Stomach (tissue), 9 donors: ENCODE measurements around the gene DNAJB8. TPM values are rescaled to one million over a fixed set of nuclear protein-coding genes. Genes with fewer than 3 reads are reported as not detected.

ENCODE experiments used
- DNase-seq, 2 donors: peaks; one replicate each; pipeline versions ENCODE4 v3.0.0 to v3.0.0-alpha.2; 2013 to 2019
- H3K27ac ChIP-seq, 5 donors: fragments of 200-600 bp in 4 of 5; sonication (generic) in 4 of 5; one replicate each; pipeline ENCODE4 v1.5.1; 2013 to 2019; ENCODE audit warnings: mild to moderate bottlenecking in 1 of 5, moderate library complexity in 1 of 5
- H3K27me3 ChIP-seq, 3 donors: fragments of 200-600 bp; sonication (generic); one replicate each; pipeline ENCODE4 v1.5.1; 2017 to 2019; ENCODE audit warnings: mixed run types in 1 of 3
- H3K36me3 ChIP-seq, 4 donors: fragments of 200-600 bp; sonication (generic); 1 replicate in 3 of 4; 2 replicates in 1 of 4; pipeline ENCODE4 v1.5.1; 2016 to 2019
- H3K4me1 ChIP-seq, 4 donors: fragments of 200-600 bp; sonication (generic); one replicate each; pipeline ENCODE4 v1.5.1; 2016 to 2019
- H3K4me3 ChIP-seq, 4 donors: fragments of 200-600 bp; sonication (generic) in 3 of 4; one replicate each; pipeline ENCODE4 v1.5.1; 2016 to 2019; ENCODE audit warnings: mild to moderate bottlenecking in 1 of 4
- H3K9me3 ChIP-seq, 4 donors: fragments of 200-600 bp; sonication (generic); one replicate each; pipeline ENCODE4 v1.5.1; 2016 to 2019
- EP300 ChIP-seq: sonication (generic); formaldehyde crosslinking; IDR thresholded peaks from one replicate; pipeline ENCODE4 v1.6.1; 2017; ENCODE audit warnings: antibody characterized with exemption
- POLR2A ChIP-seq, 4 donors: fragments of 450-650 bp; IDR thresholded peaks; one replicate each; pipeline ENCODE4 v1.6.1; 2016; ENCODE audit warnings: antibody characterized with exemption in 4 of 4, control low read depth in 2 of 4, mild to moderate bottlenecking in 1 of 4, moderate library complexity in 1 of 4
- POLR2AphosphoS5 ChIP-seq, 3 donors: sonication (generic); formaldehyde crosslinking; IDR thresholded peaks; one replicate each; pipeline ENCODE4 v1.6.1; 2016; ENCODE audit warnings: antibody characterized with exemption in 3 of 3
- WGBS, 5 donors: extraction: QIAGEN DNeasy Blood & Tissue Kit in 3 of 5; methylation state at CpG; one replicate each; pipeline versions ENCODE4 v1.1.5 to v1.1.7; 2013 to 2018; 5-methylcytosine and 5-hydroxymethylcytosine counted together
- intact Hi-C: fragments of 100-400 bp; cut with DNase I; formaldehyde crosslinking; loops from one replicate; pipeline ENCODE4 v1.15.1; 2023; ENCODE audit warnings: low total_unique reads
- polyA plus RNA-seq, 3 donors: library from polyadenylated mRNA; stranded (reverse); fragments of 200-250 nt; gene quantifications; one replicate each; pipeline ENCODE4 v1.2.3, GENCODE V29; 2013
- total RNA-seq, 5 donors: library from RNA; depleted of rRNA; stranded (reverse); fragments of >200 nt; gene quantifications; one replicate each; pipeline versions ENCODE4 v1.1.0 to v1.2.3, GENCODE V29; 2014 to 2016
- TF ChIP-seq, protein P1 (sequence below), 7 experiments: fragments of 450-650 bp in 4 of 7; fragments of 200-600 bp in 3 of 7; sonication (generic) in 3 of 7; IDR thresholded peaks; one replicate each; pipeline ENCODE4 v1.5.1; 2016 to 2019; ENCODE audit warnings: antibody characterized with exemption in 7 of 7, control low read depth in 2 of 7, mild to moderate bottlenecking in 1 of 7
- donor health status: healthy with polysubstance abuse.
- donor health status: Bipolar disorder and iron deficiency.
- donor health status: healthy.

The DNAJB8 gene
- total and polyA plus RNA-seq, 8 donors = not detected

DNA sequence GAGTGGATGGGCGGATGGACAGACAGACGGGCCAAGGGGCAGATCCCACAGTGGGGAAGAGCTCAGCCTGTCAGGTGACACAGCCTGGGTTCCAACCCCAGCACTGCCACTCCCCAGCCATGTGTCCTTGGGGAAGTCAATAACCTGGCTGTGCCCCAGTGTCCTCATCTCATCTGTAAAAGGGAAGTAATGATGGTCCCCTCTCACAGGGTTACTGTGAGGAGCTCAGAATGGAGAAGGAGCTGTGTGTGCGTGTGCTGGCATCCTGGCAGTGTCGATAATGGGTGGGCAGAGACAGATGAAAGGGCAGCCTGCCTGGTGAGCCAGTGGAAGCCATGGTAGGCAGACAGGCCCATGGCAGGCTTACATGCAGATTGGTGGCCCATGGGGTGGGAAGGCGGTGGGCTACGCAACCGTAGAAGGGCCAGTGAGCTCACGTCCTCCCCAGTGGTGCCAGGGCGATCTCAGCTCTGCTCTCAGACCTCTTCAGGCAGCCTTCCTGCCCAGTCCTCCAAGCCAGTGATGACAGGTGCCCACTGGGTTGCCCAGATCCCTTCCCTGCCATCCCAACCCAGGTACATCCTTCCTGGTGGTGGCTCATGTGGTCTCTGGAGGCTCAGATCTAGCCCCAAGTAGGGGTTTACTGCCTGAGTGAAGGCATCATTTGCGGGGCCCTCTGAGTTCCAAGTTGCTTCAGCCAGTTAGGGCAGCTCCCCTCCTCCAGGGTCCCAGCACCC lies 2.3 kb upstream of the DNAJB8 start:
- WGBS, 5 donors = 79 to 91% (median 89%) methylated on average over 4 to 10 of the region's 10 CpGs
- no peak overlapping the region for H3K27ac ChIP-seq
- H3K4me3 ChIP-seq = no peak overlapping the region
- intact Hi-C loops = no loop called here
- H3K4me1 ChIP-seq = no peaks in the 10 kb centered on the region
- H3K36me3 ChIP-seq = no peaks in the 10 kb centered on the region
- DNase-seq = no peak
- TF ChIP-seq POLR2A (IDR thresholded peaks at IDR 0.05) = no peak
- TF ChIP-seq EP300 = no peak
- TF ChIP-seq POLR2AphosphoS5 (IDR thresholded peaks at IDR 0.05) = no peak
- TF ChIP-seq, protein P1, sequence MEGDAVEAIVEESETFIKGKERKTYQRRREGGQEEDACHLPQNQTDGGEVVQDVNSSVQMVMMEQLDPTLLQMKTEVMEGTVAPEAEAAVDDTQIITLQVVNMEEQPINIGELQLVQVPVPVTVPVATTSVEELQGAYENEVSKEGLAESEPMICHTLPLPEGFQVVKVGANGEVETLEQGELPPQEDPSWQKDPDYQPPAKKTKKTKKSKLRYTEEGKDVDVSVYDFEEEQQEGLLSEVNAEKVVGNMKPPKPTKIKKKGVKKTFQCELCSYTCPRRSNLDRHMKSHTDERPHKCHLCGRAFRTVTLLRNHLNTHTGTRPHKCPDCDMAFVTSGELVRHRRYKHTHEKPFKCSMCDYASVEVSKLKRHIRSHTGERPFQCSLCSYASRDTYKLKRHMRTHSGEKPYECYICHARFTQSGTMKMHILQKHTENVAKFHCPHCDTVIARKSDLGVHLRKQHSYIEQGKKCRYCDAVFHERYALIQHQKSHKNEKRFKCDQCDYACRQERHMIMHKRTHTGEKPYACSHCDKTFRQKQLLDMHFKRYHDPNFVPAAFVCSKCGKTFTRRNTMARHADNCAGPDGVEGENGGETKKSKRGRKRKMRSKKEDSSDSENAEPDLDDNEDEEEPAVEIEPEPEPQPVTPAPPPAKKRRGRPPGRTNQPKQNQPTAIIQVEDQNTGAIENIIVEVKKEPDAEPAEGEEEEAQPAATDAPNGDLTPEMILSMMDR (IDR thresholded peaks at IDR 0.05) = no peak
- peaks cover 0 to 78% (median 13%) of the 10 kb centered on the region in 3 donors for H3K27me3 ChIP-seq
- H3K9me3 ChIP-seq = no peaks in the 10 kb centered on the region

DNA sequence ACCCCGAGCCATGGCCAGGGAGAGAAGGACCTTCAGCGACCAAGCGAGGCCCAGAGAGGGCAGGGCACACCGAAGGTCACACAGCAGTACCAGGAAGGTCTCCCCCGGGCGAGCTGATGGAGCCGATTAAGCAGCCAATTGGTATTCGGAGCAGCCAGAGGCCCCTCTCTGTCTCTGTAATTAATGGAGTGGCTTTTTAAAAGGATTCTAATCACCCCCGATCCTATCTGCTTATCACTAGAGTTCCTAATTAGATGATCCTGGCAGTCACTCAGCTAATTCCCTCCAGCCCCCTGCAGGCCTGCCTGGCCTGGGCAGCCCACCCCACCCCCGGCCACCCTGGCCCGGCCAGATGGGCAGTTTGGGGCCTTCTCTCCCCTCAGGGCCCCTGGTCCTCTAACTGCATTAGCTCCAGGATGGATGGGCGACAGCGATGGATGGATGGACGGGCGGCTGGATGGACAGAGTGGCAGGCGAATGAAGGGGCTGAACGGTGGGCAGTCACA lies 1.6 kb upstream of the DNAJB8 start:
- TF ChIP-seq EP300 (no peak), POLR2AphosphoS5 (IDR thresholded peaks at IDR 0.05) (no peak), POLR2A (IDR thresholded peaks at IDR 0.05) (no peak)
- TF ChIP-seq, protein P1 (IDR thresholded peaks at IDR 0.05) = no peak
- Histone ChIP-seq H3K9me3 (no peaks in the 10 kb centered on the region), H3K4me1 (no peaks in the 10 kb centered on the region), H3K36me3 (no peaks in the 10 kb centered on the region), H3K4me3 (no peak overlapping the region), H3K27me3 (peaks cover 0 to 73% (median 8%) of the 10 kb centered on the region in 3 donors), H3K27ac (no peak overlapping the region)
- no peak for DNase-seq
- intact Hi-C loops = no loop called here
- 69 to 83% (median 75%) methylated on average over 16 to 17 of the region's 17 CpGs for WGBS, 5 donors

DNA sequence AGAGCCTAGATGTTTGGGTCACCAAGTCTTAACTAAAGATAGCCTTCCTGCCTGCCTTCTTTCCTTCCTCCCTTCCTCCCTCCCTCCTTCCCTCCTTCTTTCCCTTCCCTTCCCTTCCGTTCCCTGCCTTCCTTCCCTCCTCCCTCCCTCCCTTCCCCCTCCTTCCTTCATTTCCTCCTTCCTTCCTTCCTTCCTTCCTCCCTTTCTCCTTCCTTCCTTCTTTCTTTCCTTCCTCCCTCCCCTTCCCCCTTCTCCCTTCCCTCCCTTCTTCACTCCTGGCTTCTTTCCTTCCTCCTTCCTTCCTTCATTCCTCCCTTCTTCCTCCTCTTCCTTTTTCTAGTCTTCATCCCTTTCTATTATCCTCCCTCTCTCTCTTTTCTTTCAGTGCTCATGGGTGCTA lies 2.0 kb downstream of the DNAJB8 start:
- peaks cover 0 to 43% (median 0%) of the 10 kb centered on the region in 3 donors for H3K27me3 ChIP-seq
- H3K36me3 ChIP-seq = no peaks in the 10 kb centered on the region
- H3K27ac ChIP-seq = no peak overlapping the region
- no peaks in the 10 kb centered on the region for H3K4me1 ChIP-seq
- intact Hi-C loops = no loop called here
- H3K4me3 ChIP-seq = no peak overlapping the region
- no peaks in the 10 kb centered on the region for H3K9me3 ChIP-seq
- DNase-seq = no peak
- 22 to 39% (median 31%) methylated on average over 1 of the region's 1 CpG for WGBS, 5 donors
- TF ChIP-seq POLR2A (IDR thresholded peaks at IDR 0.05) (no peak), EP300 (no peak), POLR2AphosphoS5 (IDR thresholded peaks at IDR 0.05) (no peak)
- TF ChIP-seq, protein P1 (IDR thresholded peaks at IDR 0.05) = no peak

DNA sequence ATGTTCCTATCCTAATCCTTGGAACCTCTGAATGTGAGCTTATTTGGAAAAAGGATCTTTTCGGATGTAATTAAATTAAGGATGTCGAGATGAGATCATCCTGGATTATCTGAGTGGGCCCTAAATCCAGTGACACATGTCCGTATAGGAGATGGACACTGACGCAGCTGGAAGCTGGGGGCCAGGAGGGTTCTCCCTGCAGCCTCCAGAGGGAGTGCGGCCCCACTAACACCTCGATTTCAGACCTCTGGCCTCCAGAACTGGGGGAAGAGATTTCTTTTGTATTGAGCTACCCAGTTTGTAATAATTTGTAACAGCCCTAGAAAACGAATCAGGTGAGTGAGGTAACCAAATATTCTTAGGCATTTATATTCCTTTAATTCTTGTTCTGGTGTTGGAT lies 2.5 kb downstream of the DNAJB8 start:
- no peak overlapping the region for H3K27ac ChIP-seq
- no peak overlapping the region for H3K4me3 ChIP-seq
- 57 to 67% (median 66%) methylated on average over 7 of the region's 7 CpGs for WGBS, 5 donors
- TF ChIP-seq EP300 = no peak
- no peak for TF ChIP-seq POLR2AphosphoS5 (IDR thresholded peaks at IDR 0.05)
- TF ChIP-seq POLR2A (IDR thresholded peaks at IDR 0.05) = no peak
- TF ChIP-seq, protein P1 (IDR thresholded peaks at IDR 0.05) = no peak
- intact Hi-C loops = no loop called here
- H3K9me3 ChIP-seq = no peaks in the 10 kb centered on the region
- H3K4me1 ChIP-seq = no peaks in the 10 kb centered on the region
- no peaks in the 10 kb centered on the region for H3K36me3 ChIP-seq
- peaks cover 0 to 38% (median 0%) of the 10 kb centered on the region in 3 donors for H3K27me3 ChIP-seq
- DNase-seq = no peak
